Urinary bladder (tissue), 4 donors: ENCODE results near the gene EPB41L4A. TPM values are rescaled to one million over a fixed set of nuclear protein-coding genes. Genes with fewer than 3 reads are reported as not detected.
"Not testable (repeated sequence)": the region's sequence is repeated elsewhere in the genome, so short reads cannot be mapped to it uniquely, and the experiment has no call there.

Experiments
- DNase-seq: peaks from one replicate; pipeline ENCODE4 v3.0.0-alpha.2; 2015; ENCODE audit errors: extremely low spot score
- H3K27ac ChIP-seq: one replicate; pipeline ENCODE4 v1.5.1; 2013; ENCODE audit warnings: low read depth, mild to moderate bottlenecking, moderate library complexity
- H3K36me3 ChIP-seq: one replicate; pipeline ENCODE4 v1.6.1; 2013; ENCODE audit warnings: mild to moderate bottlenecking, moderate library complexity; ENCODE audit not compliant: insufficient read depth
- H3K4me1 ChIP-seq: one replicate; pipeline ENCODE4 v1.6.1; 2013; ENCODE audit warnings: mild to moderate bottlenecking, moderate library complexity; ENCODE audit not compliant: insufficient read depth
- H3K4me3 ChIP-seq: one replicate; pipeline ENCODE4 v1.5.1; 2013; ENCODE audit warnings: low read depth, low read length
- WGBS: extraction: QIAGEN DNeasy Blood & Tissue Kit; methylation state at CpG from one replicate; pipeline ENCODE4 v1.1.7; 2013; 5-methylcytosine and 5-hydroxymethylcytosine counted together
- polyA plus RNA-seq: library from polyadenylated mRNA; stranded (reverse); fragments of 200-250 nt; gene quantifications from one replicate; pipeline ENCODE4 v1.2.3, GENCODE V29; 2013
- total RNA-seq: library from RNA; depleted of rRNA; stranded (reverse); fragments of >200 nt; gene quantifications from one replicate; pipeline ENCODE4 v1.2.3, GENCODE V29; 2014
- donor health status: healthy with polysubstance abuse.
- donor health status: healthy.

EPB41L4A gene
- total and polyA plus RNA-seq, 2 donors = 5.0 to 49.4 TPM

DNA sequence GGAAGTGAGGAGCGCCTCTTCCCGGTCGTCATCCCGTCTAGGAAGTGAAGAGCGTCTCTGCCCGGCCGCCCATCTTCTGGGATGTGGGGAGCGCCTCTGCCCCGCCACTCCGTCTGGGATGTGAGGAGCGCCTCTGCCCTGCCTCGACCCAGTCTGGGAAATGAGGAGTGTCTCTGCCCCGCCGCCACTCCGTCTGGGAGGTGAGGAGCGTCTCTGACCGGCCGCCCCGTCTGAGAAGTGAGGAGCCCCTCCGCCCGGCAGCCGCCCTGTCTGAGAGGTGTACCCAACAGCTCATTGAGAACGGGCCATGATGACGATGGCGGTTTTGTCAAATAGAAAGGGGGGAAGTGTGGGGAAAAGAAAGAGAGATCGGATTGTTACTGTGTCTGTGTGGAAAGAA lies 58.3 kb downstream of the EPB41L4A start:
- H3K4me1 ChIP-seq, H3K36me3 ChIP-seq, DNase-seq, H3K27ac ChIP-seq, H3K4me3 ChIP-seq: not testable (repeated sequence)
- WGBS = 93% methylated on average over 26 of the region's 26 CpGs

DNA sequence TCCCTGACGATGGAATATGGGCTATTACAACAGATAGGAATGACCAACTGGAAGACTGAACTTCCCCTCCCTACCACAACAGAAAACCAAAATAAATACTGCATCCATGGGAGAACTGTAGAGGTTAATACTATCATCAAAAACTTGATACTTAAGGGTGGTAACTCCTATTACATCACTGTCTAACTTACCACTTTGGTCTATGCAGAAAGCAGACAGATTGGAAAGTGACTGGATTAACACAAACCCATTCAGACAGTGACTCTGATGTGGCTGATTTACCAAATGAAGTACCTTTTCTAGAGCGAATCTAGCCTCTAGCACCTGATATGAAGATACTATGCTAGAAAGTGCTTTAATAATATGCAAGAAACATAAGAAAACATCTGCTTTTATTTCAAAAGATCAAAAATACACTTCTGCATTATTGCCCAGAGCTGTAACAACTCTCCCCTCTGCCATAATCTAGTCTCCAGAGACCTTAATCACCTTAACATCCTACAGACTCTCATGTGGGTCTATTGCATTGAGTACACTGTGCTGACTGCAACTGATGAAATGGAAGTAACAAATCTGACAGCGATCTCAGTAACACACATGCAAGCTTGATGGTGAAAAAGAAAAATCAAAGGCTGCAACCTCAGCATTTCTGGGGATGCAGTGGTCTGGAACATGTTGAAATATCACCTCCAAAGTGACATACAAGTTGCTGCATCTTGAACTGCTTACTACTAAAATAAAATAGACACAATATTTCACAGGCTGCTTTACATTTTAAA lies 62.7 kb downstream of the EPB41L4A start:
- Histone ChIP-seq H3K4me1 (no peaks in the 10 kb centered on the region), H3K27ac (no peak overlapping the region), H3K36me3 (no peaks in the 10 kb centered on the region), H3K4me3 (no peak overlapping the region)
- 87% methylated on average over 3 of the region's 3 CpGs for WGBS
- DNase-seq = no peak

DNA sequence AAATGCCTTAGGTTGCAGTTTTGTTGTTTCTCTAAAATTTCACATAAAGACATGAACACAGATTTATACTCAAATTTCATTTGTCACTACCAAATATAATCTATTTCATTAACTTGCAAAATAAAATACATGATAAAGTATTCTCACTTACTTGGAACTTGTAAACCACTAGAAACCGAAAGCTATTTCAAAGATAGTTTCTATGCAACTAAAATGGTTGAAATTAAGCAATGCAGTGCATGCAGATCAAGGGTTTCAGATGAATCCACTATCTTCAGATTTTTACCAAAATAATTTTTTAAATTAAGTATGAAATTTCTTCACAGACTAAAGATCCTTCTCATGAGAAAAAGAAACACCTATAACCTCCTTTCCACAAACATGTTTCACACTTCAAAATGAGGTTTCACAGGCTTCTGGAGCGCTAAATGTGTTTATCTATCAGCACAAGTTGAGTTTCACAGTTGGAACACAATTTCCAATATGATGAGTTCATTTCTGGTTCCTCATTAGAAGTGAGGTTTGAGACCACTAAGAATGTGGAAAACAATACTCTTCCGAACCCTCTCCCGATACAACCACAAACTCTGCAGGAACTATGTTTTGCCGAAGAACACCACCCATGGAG lies 63.9 kb downstream of the EPB41L4A start:
- H3K4me1 ChIP-seq = no peaks in the 10 kb centered on the region
- 89% methylated on average over 5 of the region's 5 CpGs for WGBS
- no peak for DNase-seq
- no peak overlapping the region for H3K4me3 ChIP-seq
- no peak overlapping the region for H3K27ac ChIP-seq
- H3K36me3 ChIP-seq = no peaks in the 10 kb centered on the region

DNA sequence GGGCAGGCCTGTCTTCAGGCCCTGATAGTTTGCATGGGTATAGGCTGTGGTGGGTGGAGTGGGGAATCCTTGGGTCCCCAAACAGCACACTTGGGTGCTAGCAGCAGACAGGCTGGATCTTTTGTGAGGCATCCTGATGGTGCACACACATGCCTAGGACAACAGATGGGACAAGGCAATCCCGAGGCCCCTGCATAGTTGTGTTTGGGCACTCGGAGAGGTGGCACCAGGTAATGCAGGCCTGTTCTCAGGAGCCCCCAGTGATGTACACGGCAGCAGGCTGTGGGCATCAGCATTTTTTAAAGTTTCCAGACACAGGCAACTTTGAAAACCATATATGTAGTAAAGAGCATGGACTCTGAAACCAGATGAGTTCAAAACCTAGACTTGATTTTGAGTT lies 65.4 kb downstream of the EPB41L4A start:
- 71% methylated on average over 3 of the region's 3 CpGs for WGBS
- no peaks in the 10 kb centered on the region for H3K4me1 ChIP-seq
- H3K27ac ChIP-seq = no peak overlapping the region
- no peak overlapping the region for H3K4me3 ChIP-seq
- H3K36me3 ChIP-seq = no peaks in the 10 kb centered on the region
- no peak for DNase-seq

DNA sequence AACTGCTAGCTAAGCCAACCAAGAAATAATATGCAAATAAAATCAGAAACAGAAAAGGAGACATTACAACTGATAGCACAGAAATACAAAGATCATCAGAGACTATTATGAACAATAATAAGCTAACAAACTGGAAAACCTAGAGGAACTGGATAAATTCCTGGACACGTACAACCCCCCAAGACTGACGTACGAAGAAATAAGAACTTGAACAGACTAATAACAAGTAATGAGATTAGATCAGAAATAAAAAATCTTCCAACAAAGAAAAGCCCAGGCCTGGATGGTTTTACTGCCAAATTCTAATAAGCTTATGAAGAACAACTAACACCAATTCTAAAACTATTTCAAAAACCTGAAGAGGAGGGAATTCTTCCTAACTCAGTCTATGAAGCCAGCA lies 67.9 kb downstream of the EPB41L4A start:
- no peaks in the 10 kb centered on the region for H3K36me3 ChIP-seq
- DNase-seq = no peak
- WGBS = 78% methylated on average over 3 of the region's 3 CpGs
- no peak overlapping the region for H3K4me3 ChIP-seq
- H3K4me1 ChIP-seq = no peaks in the 10 kb centered on the region
- no peak overlapping the region for H3K27ac ChIP-seq

DNA sequence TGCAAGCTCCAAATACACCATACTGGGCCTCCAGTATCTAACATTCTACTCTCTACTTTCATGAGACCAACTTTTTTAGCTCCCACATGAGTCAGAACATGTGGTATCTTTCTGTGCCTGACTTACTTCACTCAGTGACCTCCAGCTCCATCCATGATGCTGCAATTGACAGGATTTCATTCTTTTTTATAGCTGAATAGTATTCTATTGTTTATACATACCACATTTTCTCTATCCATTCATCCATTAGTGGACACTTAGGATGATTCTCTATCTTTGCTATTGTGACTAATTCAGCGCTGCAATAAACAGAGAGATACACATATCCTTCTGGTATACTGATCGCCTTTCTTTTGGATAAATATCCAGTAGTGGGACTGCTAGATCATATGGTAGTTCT lies 68.5 kb downstream of the EPB41L4A start:
- Histone ChIP-seq H3K36me3 (no peaks in the 10 kb centered on the region), H3K4me1 (no peaks in the 10 kb centered on the region), H3K4me3 (no peak overlapping the region), H3K27ac (no peak overlapping the region)
- no peak for DNase-seq
- 89% methylated on average over 2 of the region's 2 CpGs for WGBS

DNA sequence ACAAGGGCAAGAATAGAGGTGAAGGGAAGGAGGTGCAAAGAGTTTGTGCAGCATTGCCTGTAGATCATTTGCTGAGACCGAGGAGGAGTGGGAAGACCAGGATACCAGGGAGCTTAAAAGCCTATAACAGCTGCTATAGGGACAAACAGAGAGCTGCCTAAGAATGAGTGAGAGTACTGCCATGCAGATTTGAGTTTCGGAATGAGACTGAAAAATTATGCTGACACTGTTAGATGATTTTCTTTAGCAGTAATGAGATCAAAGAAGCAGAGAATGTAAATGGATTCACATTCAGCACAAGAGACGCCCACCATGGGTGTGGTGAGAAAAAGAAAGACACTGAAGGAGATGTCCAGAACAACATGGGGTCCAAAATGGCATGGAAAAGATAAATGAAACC lies 69.7 kb downstream of the EPB41L4A start:
- WGBS = 85% methylated on average over 3 of the region's 3 CpGs
- DNase-seq = no peak
- no peaks in the 10 kb centered on the region for H3K36me3 ChIP-seq
- no peak overlapping the region for H3K4me3 ChIP-seq
- H3K27ac ChIP-seq = no peak overlapping the region
- H3K4me1 ChIP-seq = no peaks in the 10 kb centered on the region

DNA sequence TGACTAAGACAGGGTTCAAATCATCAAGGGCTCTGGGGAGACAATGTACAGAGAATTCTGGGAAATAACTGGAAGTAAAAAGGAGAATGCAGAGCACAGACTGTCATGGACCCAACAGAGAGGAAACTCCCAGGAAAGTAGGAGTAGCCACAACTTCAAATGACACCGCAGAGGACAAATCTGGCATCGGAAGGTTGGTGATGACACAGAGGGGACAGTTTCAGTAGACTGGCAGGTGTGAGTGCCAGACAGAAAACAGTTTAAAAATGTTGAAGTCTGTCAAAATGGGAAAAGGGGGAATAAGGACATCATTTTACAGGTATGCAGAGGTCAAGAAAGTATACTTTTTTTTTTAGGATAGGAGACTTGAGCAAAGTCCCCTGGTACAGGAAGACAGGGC lies 70.2 kb downstream of the EPB41L4A start:
- H3K36me3 ChIP-seq = no peaks in the 10 kb centered on the region
- no peak overlapping the region for H3K27ac ChIP-seq
- no peak for DNase-seq
- H3K4me3 ChIP-seq = no peak overlapping the region
- no peaks in the 10 kb centered on the region for H3K4me1 ChIP-seq
- over 99% methylated on average over 2 of the region's 2 CpGs for WGBS

DNA sequence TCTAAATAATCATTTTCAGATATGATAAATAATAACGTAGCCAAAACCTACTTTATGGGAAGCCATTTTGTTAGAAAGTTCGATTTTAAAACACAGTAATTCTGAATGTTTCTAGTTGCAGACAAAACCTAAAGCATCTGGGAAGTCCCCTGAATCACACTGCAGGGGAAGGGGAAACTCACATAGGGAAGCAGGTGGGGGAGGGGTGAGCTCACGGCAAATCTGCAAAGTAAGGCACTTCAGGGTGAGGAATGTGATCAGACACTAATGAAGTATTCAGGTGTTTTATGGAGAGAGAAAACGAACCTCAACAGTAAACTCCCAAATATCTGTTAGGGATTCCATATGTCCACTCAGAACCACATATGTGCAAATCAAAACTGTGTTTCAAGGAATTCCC lies 70.7 kb downstream of the EPB41L4A start:
- Histone ChIP-seq H3K4me1 (no peaks in the 10 kb centered on the region), H3K4me3 (no peak overlapping the region), H3K36me3 (no peaks in the 10 kb centered on the region), H3K27ac (no peak overlapping the region)
- DNase-seq = no peak
- 62% methylated on average over 4 of the region's 4 CpGs for WGBS

DNA sequence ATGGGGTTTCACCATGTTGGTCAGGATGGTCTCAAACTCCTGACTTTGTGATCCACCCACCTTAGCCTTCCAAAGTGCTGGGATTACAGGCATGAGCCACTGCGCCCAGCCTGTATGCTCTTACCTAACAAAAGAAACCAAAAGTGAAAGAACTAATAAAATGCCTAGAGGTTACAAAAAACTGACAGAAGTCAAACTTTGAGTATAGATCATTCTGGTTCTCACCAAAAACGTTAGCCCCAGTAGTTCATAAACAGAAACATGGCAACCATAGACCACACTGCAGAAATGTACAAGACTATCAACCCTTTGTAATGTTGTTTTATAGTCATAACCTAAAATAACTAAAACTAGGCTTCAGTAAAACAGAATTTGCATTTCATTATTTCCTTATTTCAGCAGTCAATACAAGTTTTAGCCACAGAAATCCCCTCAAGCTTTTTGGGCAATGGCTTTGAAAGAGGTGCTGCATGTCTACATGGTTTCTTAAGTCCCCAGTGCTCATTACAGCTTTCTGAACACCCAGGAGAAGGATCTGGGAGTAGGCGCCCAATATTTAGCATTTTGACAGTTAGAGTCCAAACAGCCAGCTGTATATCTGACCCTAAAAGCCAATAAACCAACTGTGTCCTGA lies 72.5 kb downstream of the EPB41L4A start:
- 65% methylated on average over 3 of the region's 3 CpGs for WGBS
- no peak for DNase-seq
- Histone ChIP-seq H3K36me3 (no peaks in the 10 kb centered on the region), H3K27ac (no peak overlapping the region), H3K4me1 (no peaks in the 10 kb centered on the region), H3K4me3 (no peak overlapping the region)

DNA sequence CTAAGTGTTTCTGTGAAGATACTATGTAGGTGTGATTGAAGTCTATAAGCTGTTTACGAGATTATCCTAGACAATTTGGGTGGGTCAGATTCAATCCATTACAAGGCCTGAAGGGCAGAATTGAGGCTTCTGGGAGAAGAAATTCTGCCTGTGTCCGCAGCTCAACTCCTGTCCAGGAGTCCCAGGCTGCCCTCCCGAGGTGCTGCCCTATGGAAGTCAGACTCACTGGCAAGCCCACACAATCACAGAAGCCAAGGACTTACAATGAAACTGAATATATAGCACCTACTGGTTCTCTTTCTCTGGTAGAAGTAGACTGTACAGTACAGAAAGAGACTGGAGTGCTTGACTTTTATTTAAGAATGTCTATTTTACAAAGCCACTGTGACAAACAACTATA lies 74.5 kb downstream of the EPB41L4A start:
- no peak for DNase-seq
- no peaks in the 10 kb centered on the region for H3K4me1 ChIP-seq
- 84% methylated on average over 3 of the region's 3 CpGs for whole genome bisulfite sequencing
- H3K36me3 ChIP-seq = no peaks in the 10 kb centered on the region
- H3K27ac ChIP-seq = no peak overlapping the region
- H3K4me3 ChIP-seq = no peak overlapping the region

DNA sequence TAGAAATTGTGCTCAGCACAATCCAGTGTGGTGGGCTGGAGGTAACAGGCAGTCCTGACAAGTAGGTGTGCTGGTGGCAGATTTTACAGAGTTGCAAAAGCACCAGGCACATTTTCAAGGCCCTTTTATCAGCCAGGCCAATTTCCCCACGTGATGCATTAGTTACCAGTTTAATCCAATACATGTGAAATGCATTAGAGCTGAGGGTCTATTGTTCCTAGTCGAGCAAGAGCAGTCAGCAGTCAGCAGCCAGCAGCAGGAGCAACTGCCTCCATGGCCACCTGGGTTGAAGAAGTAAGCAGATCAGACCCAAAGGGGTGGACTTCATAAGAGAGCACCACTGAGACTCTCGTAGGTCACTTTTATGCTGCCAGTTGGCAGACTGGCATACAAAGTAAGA lies 76.7 kb downstream of the EPB41L4A start:
- Histone ChIP-seq H3K4me1 (no peaks in the 10 kb centered on the region), H3K4me3 (no peak overlapping the region), H3K27ac (no peak overlapping the region), H3K36me3 (no peaks in the 10 kb centered on the region)
- WGBS = 40% methylated on average over 3 of the region's 3 CpGs
- no peak for DNase-seq

DNA sequence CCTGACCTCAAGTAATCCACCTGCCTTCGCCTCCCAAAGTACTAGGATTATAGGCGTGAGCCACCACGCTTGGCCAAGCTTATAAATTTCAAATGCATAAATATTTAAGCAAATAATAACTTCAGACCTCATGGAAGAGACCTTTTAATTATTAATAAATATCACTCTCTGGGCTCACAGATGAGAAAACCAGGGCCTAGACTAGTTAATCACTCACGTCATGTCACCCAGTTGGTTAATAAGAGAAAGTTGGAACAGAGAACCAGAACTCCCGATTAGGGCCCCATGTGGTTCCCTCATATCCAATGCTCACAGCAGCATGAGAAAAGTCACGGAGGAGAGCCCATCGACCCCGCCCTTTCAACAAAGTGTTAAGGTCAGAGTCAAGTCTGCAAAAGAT lies 79.3 kb downstream of the EPB41L4A start:
- 95% methylated on average over 8 of the region's 8 CpGs for WGBS
- no peak overlapping the region for H3K4me3 ChIP-seq
- no peaks in the 10 kb centered on the region for H3K36me3 ChIP-seq
- H3K4me1 ChIP-seq = no peaks in the 10 kb centered on the region
- DNase-seq = no peak
- no peak overlapping the region for H3K27ac ChIP-seq

DNA sequence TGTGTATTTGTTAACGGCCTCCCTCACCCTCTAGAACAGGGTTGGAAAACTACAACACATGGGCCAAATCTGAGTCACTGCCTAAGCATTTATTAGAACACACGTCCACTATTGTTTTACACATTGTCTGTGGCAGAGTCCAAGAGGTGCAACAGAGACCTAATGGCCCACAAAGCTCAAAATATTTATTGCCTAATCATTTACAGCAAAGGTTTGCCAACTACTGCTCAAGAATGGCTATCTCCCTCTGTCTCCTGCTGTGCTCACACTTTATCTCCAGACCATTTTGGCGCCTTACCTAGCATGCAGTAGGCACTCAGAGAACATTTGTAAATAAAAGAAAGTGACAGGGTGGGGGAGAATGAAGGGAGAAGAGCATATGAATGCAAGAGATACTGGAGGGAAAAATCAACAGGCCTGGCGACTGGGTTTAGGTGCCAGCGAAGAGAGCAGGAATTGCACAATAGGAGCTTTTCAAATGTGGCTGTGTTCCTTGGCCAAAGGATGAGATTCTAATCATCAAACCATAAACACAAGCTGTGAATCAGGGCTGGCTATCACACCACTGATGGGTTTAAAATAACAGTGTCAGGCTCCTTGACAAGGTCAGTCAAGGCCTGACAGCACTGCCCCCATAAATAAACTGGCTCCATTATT lies 80.3 kb downstream of the EPB41L4A start:
- DNase-seq = no peak
- peaks cover under 1% of the 10 kb centered on the region for H3K4me1 ChIP-seq
- no peaks in the 10 kb centered on the region for H3K36me3 ChIP-seq
- 63% methylated on average over 5 of the region's 5 CpGs for WGBS
- H3K4me3 ChIP-seq = no peak overlapping the region
- H3K27ac ChIP-seq = no peak overlapping the region
